GM23338 (cell line): ENCODE results near the gene GAL3ST1. TPM values are rescaled to one million over a fixed set of nuclear protein-coding genes. Genes with fewer than 3 reads are reported as not detected.

ENCODE experiments used
- ATAC-seq: fragments of 200-7000 bp; cut with Tn5 transposase; 3 replicates; pipeline ENCODE4 v1.9.1; 2020
- DNase-seq: peaks from one replicate; pipeline ENCODE4 v3.0.0-alpha.2; 2015; ENCODE audit warnings: low spot score
- H2AFZ ChIP-seq: fragments of 200-600 bp; sonication (generic); 2 replicates; pipeline ENCODE4 v1.8.0; 2016; ENCODE audit warnings: antibody characterized with exemption, mild to moderate bottlenecking, moderate library complexity
- H3F3A ChIP-seq: fragments of 200-600 bp; sonication (generic); replicated peaks from 2 replicates; pipeline ENCODE4 v1.8.0; 2017; ENCODE audit warnings: antibody characterized with exemption, mixed run types, low read depth
- H3K27ac ChIP-seq: fragments of 200-600 bp; sonication (generic); 2 replicates; pipeline ENCODE4 v1.6.1; 2016; ENCODE audit warnings: low read depth
- H3K27me3 ChIP-seq: fragments of 200-600 bp; sonication (generic); 2 replicates; pipeline ENCODE4 v1.8.0; 2016; ENCODE audit warnings: mild to moderate bottlenecking, mixed run types, moderate library complexity; ENCODE audit not compliant: insufficient read depth
- H3K36me3 ChIP-seq: fragments of 200-600 bp; sonication (generic); 2 replicates; pipeline ENCODE4 v1.8.0; 2016; ENCODE audit warnings: mild to moderate bottlenecking; ENCODE audit not compliant: insufficient read depth
- H3K4me1 ChIP-seq: fragments of 200-600 bp; sonication (generic); 2 replicates; pipeline ENCODE4 v1.8.0; 2016; ENCODE audit warnings: mild to moderate bottlenecking, moderate library complexity; ENCODE audit not compliant: insufficient read depth
- H3K4me2 ChIP-seq: fragments of 200-600 bp; sonication (generic); 2 replicates; pipeline ENCODE4 v1.7.1; 2017; ENCODE audit warnings: mixed run types
- H3K4me3 ChIP-seq: fragments of 200-600 bp; sonication (generic); 2 replicates; pipeline ENCODE4 v1.6.1; 2016; ENCODE audit warnings: mixed run types
- H3K79me2 ChIP-seq: fragments of 200-600 bp; sonication (generic); replicated peaks from 2 replicates; pipeline ENCODE4 v1.8.0; 2017; ENCODE audit warnings: mild to moderate bottlenecking; ENCODE audit not compliant: insufficient read depth
- H3K9me2 ChIP-seq: fragments of 200-600 bp; sonication (generic); 2 replicates; pipeline ENCODE4 v1.8.0; 2017; ENCODE audit not compliant: insufficient read depth
- H4K20me1 ChIP-seq: fragments of 200-600 bp; sonication (generic); replicated peaks from 2 replicates; pipeline ENCODE4 v1.8.0; 2017; ENCODE audit warnings: mild to moderate bottlenecking; ENCODE audit not compliant: insufficient read depth
- H3K27ac Mint-ChIP-seq: 2 replicates; pipeline ENCODE4 v1.8.0; 2020; ENCODE audit warnings: inconsistent platforms, mild to moderate bottlenecking, moderate library complexity, mixed read lengths
- H3K27me3 Mint-ChIP-seq: 3 replicates; pipeline ENCODE4 v1.8.0; 2022; ENCODE audit warnings: low read depth, mild to moderate bottlenecking, moderate library complexity, mixed read lengths, inconsistent platforms; ENCODE audit not compliant: insufficient read depth, poor library complexity
- H3K36me3 Mint-ChIP-seq: 3 replicates; pipeline ENCODE4 v1.8.0; 2021; ENCODE audit warnings: low read depth, mild to moderate bottlenecking, inconsistent platforms, moderate library complexity, mixed read lengths
- H3K4me1 Mint-ChIP-seq: 3 replicates; pipeline ENCODE4 v1.8.0; 2020; ENCODE audit warnings: mild to moderate bottlenecking, inconsistent platforms, mixed read lengths
- H3K4me3 Mint-ChIP-seq: 3 replicates; pipeline ENCODE4 v1.8.0; 2021; ENCODE audit warnings: moderate library complexity, mild to moderate bottlenecking, inconsistent platforms, mixed read lengths
- H3K9me3 Mint-ChIP-seq: 3 replicates; pipeline ENCODE4 v1.8.0; 2020; ENCODE audit warnings: moderate library complexity, mild to moderate bottlenecking, inconsistent platforms, mixed read lengths
- CREB1 ChIP-seq: fragments of 250-450 bp; sonication (Bioruptor Pico); IDR thresholded peaks from 2 replicates; pipeline ENCODE4 v1.5.0; 2020; ENCODE audit warnings: low read depth, mild to moderate bottlenecking, moderate library complexity
- CTCF ChIP-seq, 2 experiments: fragments of 200-600 bp in 1 of 2; sonication (generic) in 1 of 2; conservative IDR thresholded peaks; 2 replicates each; pipeline versions ENCODE4 v1.5.1 to v1.6.1; 2016 to 2017; ENCODE audit warnings: antibody characterized with exemption in 2 of 2, low read depth in 2 of 2, mild to moderate bottlenecking in 2 of 2, moderate library complexity in 1 of 2
- EZH2 ChIP-seq: fragments of 200-600 bp; sonication (generic); IDR thresholded peaks from one replicate; pipeline ENCODE4 v1.8.0; 2017; ENCODE audit warnings: antibody characterized with exemption, mild to moderate bottlenecking, low read depth; ENCODE audit not compliant: unreplicated experiment
- JUNB ChIP-seq: IDR thresholded peaks from one replicate; pipeline ENCODE4 v1.6.1; 2016; ENCODE audit warnings: antibody characterized with exemption; ENCODE audit not compliant: unreplicated experiment
- POLR2AphosphoS5 ChIP-seq: IDR thresholded peaks from 2 replicates; pipeline ENCODE4 v1.6.1; 2016; ENCODE audit warnings: antibody characterized with exemption, low read depth
- ZNF462 ChIP-seq: fragments of 250-450 bp; sonication (Bioruptor Pico); IDR thresholded peaks from 2 replicates; pipeline ENCODE4 v1.5.0; 2020; ENCODE audit warnings: mild to moderate bottlenecking, moderate library complexity
- polyA plus RNA-seq: library from polyadenylated mRNA; unstranded; fragments of >200 nt; fragmentation: Nextera tagmentation; extraction: Ambion mirVana; gene quantifications from 2 replicates; pipeline ENCODE4 v1.2.1, GENCODE V29; 2016
- total RNA-seq: library from RNA; depleted of rRNA; stranded (reverse); fragments of >200 nt; shearing (Covaris generic); gene quantifications from 2 replicates; pipeline ENCODE4 v1.2.3, GENCODE V29; 2014

GAL3ST1 gene
- total and polyA plus RNA-seq, 2 experiments from 2014 or later, result 8.2 to 13.3 TPM

GRCh38 chr22:30611197-30611596 is 36.7 kb upstream of the GAL3ST1 start (continued):
- no peak for TF ChIP-seq ZNF462
- no peak for TF ChIP-seq JUNB
- no peak for TF ChIP-seq EZH2

- H3K27ac ChIP-seq, result no peak overlapping the region
- H2AFZ ChIP-seq, result no peak overlapping the region
- Mint-ChIP-seq H3K36me3 (peaks cover 48% of the 10 kb centered on the region), H3K4me1 (peaks cover 37% of the 10 kb centered on the region), H3K4me3 (no peak overlapping the region), H3K27ac (no peak overlapping the region), H3K9me3 (no peaks in the 10 kb centered on the region; the same call in 2 of the 3 replicates), H3K27me3 (peaks cover 10% of the 10 kb centered on the region)
- no peak for DNase-seq
- H3K4me3 ChIP-seq, result no peak overlapping the region
- H3K27me3 ChIP-seq, result no peaks in the 10 kb centered on the region
- H3K4me1 ChIP-seq, result peaks cover 33% of the 10 kb centered on the region
- H3K36me3 ChIP-seq, result peaks cover 8% of the 10 kb centered on the region
- H3K9me2 ChIP-seq, result no peaks in the 10 kb centered on the region
- H3K4me2 ChIP-seq, result no peak overlapping the region
- no peaks in the 10 kb centered on the region for H4K20me1 ChIP-seq
- TF ChIP-seq JUNB (no peak), CREB1 (CRISPR knock-in tag) (no peak), CTCF (conservative IDR thresholded peaks at IDR 0.05; ENCODE audit: low read depth in 2 of 2) (no peak), POLR2AphosphoS5 (no peak), ZNF462 (no peak)
- peaks cover 8% of the 10 kb centered on the region for H3K79me2 ChIP-seq
- ATAC-seq, result no peak
- H3F3A ChIP-seq, result peaks cover 6% of the 10 kb centered on the region; the same call in 1 of the 2 replicates
Observed at GRCh38 chr22:30610299-30610698, 35.8 kb upstream of the GAL3ST1 start.
